Measurements from ENCODE around the gene CCDC74A. TPM values are rescaled to one million over a fixed set of nuclear protein-coding genes. Genes with fewer than 3 reads are reported as not detected.
A peak's percentile ranks its signal among the peaks of the same experiment; 100 is the strongest.
"Not testable (repeated sequence)": the region's sequence is repeated elsewhere in the genome, so short reads cannot be mapped to it uniquely, and the experiment has no call there.

CCDC74A gene
- total RNA-seq, 1 donor from 2014 or later, result 0.30 TPM

GRCh38 chr2:131498321-131498973 is 29.2 kb upstream of the CCDC74A start:
- not testable (repeated sequence) for ATAC-seq; DNase-seq (ENCODE audit: low spot score)

DNA sequence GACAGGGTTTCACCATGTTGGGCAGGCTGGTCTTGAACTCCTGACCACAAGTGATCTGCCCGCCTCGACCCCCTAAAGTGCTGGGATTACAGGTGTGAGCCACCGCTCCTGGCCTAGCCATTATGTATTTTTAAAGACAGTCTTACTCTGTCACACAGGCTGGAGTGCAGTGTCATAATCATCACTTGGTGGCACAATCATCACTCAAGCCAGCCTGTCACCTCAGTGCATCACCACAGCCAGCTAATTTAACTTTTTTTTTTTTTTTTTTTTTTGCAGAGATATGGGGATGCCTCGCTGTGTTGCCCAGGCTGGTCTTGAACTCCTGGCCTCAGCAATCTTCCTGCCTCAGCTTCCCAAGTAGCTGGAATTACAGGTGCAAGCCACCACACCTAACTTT is 24.1 kb upstream of the CCDC74A start:
- not testable (repeated sequence) for ATAC-seq; DNase-seq (ENCODE audit: low spot score)

GRCh38 chr2:131504082-131504750 is 23.5 kb upstream of the CCDC74A start:
- DNase-seq (ENCODE audit: low spot score); ATAC-seq: not testable (repeated sequence)

GRCh38 chr2:131509615-131510014 is 18.1 kb upstream of the CCDC74A start:
- no peak for ATAC-seq
- no peak for DNase-seq (ENCODE audit: low spot score)

GRCh38 chr2:131511291-131511968 is 16.3 kb upstream of the CCDC74A start:
- DNase-seq (ENCODE audit: low spot score); ATAC-seq: not testable (repeated sequence)

GRCh38 chr2:131511969-131512870 is 15.5 kb upstream of the CCDC74A start:
- DNase-seq (ENCODE audit: low spot score); ATAC-seq: not testable (repeated sequence)

GRCh38 chr2:131514408-131515166 is 13.1 kb upstream of the CCDC74A start:
- ATAC-seq; DNase-seq (ENCODE audit: low spot score): not testable (repeated sequence)

DNA sequence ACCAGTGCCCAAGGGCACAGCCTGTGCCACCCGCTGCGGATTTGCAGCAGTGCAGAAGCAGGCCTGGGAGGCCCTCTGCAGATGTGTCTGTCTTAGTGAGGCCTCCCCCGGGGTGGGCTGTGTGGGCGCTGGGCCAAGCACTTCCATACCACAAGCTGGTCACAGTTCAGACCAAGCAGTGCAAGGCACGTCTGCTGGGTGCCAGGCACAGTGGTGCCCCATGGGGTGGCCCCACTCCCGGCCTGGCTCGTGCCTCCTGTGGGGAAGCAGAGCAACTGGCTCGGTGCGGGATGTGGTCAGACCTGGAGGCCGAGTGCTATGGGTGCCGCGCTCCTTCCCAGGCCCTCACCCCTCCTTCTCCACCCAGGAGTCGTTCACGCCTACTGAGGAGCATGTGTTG is 12.5 kb upstream of the CCDC74A start:
- not testable (repeated sequence) for DNase-seq (ENCODE audit: low spot score); ATAC-seq

DNA sequence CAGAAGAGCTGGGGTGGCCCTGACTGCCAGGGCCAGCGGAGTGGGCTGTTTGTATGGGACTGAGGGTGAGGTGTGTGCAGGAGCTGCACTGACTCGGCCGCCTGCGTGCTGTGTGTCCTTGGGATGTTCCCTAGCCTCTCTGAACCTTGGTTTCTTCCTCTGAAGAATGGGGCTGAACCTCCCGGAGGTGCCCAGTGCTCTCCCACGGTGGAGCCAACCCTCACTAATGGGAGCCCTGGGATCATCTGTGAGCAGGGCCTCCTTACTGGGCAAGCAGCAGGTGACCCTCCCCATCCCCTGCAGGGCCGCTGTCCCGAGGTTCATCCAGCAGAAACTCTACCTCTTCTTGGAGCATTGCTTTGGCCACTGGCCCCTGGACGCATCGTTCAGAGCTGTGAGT is 11.7 kb upstream of the CCDC74A start:
- ATAC-seq (no peak), DNase-seq (ENCODE audit: low spot score) (no peak)

GRCh38 chr2:131516621-131517020 is 11.1 kb upstream of the CCDC74A start:
- DNase-seq (ENCODE audit: low spot score), result not testable (repeated sequence)
- ATAC-seq, result peak; percentile 27

DNA sequence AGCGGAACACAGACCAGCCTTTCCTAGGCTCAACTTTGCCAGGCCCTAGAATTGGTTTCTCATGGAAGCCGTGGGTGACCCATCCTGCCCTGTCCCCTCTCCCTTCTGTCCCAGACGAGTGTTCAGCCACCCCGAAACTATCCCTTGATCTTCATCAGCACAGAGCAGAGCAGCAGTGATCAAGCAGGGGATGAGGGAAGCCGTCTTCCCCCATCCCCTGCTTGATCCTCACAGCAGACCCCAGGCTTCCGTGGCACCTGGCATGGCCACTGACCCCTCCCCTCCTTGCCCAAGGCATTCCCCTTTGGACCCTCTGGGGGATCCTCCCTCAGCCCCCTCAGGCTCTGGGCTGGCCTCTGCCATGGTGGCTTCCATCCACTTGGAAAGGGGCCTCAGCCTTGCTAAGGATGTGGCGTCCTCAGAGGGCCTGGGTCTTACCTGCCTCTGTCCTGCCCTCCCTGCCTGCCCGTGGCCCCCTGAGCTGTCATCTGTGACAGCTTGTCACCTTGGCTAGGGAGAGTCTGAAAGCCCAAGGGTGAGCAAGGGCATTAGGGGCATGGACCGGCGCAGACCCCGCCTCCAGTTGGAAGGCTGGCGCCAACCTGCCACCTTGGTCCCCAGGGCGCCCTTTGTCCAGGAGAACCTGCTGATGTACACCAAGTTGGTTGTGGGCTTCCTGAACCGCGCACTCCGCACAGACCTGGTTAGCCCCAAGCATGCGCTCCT is 10.4 kb upstream of the CCDC74A start:
- ATAC-seq (no peak), DNase-seq (ENCODE audit: low spot score) (no peak)

DNA sequence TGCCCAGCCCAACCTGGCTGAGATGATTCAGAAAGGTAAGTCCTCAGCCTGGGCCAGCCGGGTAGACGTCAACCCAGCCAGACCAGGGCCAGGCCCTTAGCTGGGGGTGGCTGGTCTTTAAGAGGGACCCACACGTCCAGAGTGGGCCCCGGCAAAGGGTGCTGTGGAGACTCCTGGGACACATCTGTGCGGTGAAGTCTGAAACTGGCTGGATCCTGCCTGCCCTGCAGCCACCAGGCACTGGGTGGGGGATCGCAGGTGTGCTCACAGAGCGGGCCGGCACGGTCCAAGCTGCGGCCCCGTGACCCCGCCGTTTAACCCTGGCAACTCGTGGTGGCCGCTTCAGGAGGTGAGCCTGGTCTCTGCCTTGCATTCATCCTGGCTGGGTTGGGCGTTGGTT is 9.8 kb upstream of the CCDC74A start:
- not testable (repeated sequence) for ATAC-seq; DNase-seq (ENCODE audit: low spot score)

DNA sequence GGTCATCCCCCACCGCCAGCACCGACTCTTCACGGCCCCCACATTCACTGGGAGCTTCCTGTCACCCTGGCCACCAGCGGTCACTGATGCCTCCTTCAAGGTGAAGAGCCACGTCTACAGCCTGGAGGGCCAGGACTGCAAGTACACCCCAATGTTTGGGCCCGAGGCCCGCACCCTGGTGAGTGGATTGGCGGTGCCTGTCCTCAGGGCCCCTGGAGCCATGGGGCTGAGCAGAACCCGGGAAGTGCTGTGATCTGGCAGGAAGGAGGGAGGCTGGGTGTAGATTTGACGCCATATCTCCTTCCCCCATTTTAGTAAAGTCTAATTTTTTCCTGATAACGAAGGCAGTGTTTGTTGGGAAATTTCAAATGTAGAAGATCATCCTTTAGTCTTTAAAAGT is 9.2 kb upstream of the CCDC74A start:
- DNase-seq (ENCODE audit: low spot score); ATAC-seq: not testable (repeated sequence)

DNA sequence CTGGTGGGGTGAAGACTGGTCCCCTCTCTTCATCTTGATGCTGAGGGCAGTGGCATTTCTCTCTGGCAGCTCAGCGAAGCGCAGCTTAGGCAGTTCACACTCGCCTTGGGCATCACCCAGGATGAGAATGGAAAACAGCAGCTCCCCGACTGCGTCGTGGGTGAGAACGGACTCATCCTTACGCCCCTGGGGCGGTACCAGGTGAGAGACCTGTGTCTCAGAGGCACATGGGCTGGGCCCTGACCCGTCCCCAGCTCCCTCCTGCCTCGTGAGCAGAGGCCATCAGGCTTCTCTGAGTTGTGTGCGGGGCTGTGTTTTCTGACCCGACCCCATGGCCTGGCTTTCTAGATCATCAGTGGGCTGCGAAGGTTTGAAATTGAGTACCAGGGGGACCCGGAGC is 8.2 kb upstream of the CCDC74A start:
- ATAC-seq (no peak), DNase-seq (ENCODE audit: low spot score) (no peak)

DNA sequence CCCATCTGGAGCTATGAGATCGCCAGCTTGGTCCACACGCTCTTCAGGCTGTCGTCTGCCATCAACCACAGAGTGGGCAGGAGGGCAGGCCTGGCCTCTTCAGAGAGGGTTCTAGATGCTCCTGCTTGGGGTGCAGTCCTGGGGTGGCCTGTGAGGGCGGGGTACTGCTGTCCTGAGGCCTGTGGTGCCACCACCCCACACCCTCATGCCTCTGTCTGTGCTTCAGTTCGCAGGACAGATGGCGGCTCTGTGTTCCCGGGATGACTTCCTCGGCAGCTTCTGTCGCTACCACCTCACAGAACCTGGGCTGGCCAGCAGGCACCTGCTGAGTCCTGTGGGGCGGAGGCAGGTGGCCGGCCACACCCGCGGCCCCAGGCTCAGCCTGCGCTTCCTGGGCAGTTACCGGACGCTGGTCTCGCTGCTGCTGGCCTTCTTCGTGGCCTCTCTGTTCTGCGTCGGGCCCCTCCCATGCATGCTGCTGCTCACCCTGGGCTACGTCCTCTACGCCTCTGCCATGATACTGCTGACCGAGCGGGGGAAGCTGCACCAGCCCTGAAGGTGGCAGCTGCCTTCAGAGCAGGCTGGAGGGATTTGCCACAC is 7.7 kb upstream of the CCDC74A start:
- not testable (repeated sequence) for DNase-seq (ENCODE audit: low spot score)

GRCh38 chr2:131520526-131520925 is 7.2 kb upstream of the CCDC74A start:
- no peak for ATAC-seq
- no peak for DNase-seq (ENCODE audit: low spot score)

More for the DNA sequence above, 7.7 kb upstream of the CCDC74A start:
- ATAC-seq, result not testable (repeated sequence)

- not testable (repeated sequence) for DNase-seq (ENCODE audit: low spot score); ATAC-seq
Observed at GRCh38 chr2:131521524-131521923, 6.2 kb upstream of the CCDC74A start.

GRCh38 chr2:131521961-131522781 is 5.5 kb upstream of the CCDC74A start:
- ATAC-seq (no peak), DNase-seq (ENCODE audit: low spot score) (no peak)

Data from left lobe of liver (tissue), 2 donors.